KOPT-K1 (cell line): ENCODE results near the gene FBXW8.

Source experiments
- H3K27ac ChIP-seq: fragments of 200-600 bp; sonication (generic); 2 replicates; pipeline ENCODE4 v1.5.1; 2016; ENCODE audit warnings: antibody characterized with exemption, mild to moderate bottlenecking, low read depth, low read length; ENCODE audit not compliant: poor library complexity, severe bottlenecking
- H3K36me3 ChIP-seq: fragments of 200-600 bp; sonication (generic); 2 replicates; pipeline ENCODE4 v1.5.1; 2017; ENCODE audit warnings: antibody characterized with exemption, mild to moderate bottlenecking, low read length, moderate library complexity; ENCODE audit not compliant: insufficient read depth
- H3K9me3 ChIP-seq: fragments of 200-600 bp; sonication (generic); 2 replicates; pipeline ENCODE4 v1.5.1; 2017; ENCODE audit warnings: antibody characterized with exemption, low read length, mild to moderate bottlenecking; ENCODE audit not compliant: insufficient read depth, poor library complexity, severe bottlenecking

Gene FBXW8

GRCh38 chr12:116881325-116881876 is 29.3 kb upstream of the FBXW8 start, which contains the start of gene HRK:
Gene HRK (minus strand): TSS chr12:116881441. CDS start chr12:116881307, 134 bp downstream.
- no peak within 1 kb of the TSS for H3K27ac ChIP-seq

GRCh38 chr12:116881877-116882507 is 28.8 kb upstream of the FBXW8 start:
- H3K36me3 ChIP-seq = no peaks in the 10 kb centered on the region
- H3K9me3 ChIP-seq = no peaks in the 10 kb centered on the region
- no peak overlapping the region for H3K27ac ChIP-seq

More at GRCh38 chr12:116881325-116881876, 29.3 kb upstream of the FBXW8 start, which contains the start of gene HRK:
- Histone ChIP-seq H3K36me3 (no peaks in the 10 kb centered on the region), H3K9me3 (no peaks in the 10 kb centered on the region)

GRCh38 chr12:116882742-116883141 is 28.0 kb upstream of the FBXW8 start:
- no peaks in the 10 kb centered on the region for H3K9me3 ChIP-seq
- no peak overlapping the region for H3K27ac ChIP-seq
- H3K36me3 ChIP-seq = no peaks in the 10 kb centered on the region

GRCh38 chr12:116884871-116885270 is 25.9 kb upstream of the FBXW8 start:
- no peaks in the 10 kb centered on the region for H3K9me3 ChIP-seq

GRCh38 chr12:116885491-116885890 is 25.3 kb upstream of the FBXW8 start:
- H3K27ac ChIP-seq = no peak overlapping the region
- no peaks in the 10 kb centered on the region for H3K36me3 ChIP-seq
- H3K9me3 ChIP-seq = peaks cover 5% of the 10 kb centered on the region

More at GRCh38 chr12:116884871-116885270, 25.9 kb upstream of the FBXW8 start:
- H3K36me3 ChIP-seq = no peaks in the 10 kb centered on the region
- no peak overlapping the region for H3K27ac ChIP-seq

GRCh38 chr12:116887244-116887643 is 23.5 kb upstream of the FBXW8 start:
- H3K27ac ChIP-seq = no peak overlapping the region
- H3K9me3 ChIP-seq = peaks cover 11% of the 10 kb centered on the region
- no peaks in the 10 kb centered on the region for H3K36me3 ChIP-seq

GRCh38 chr12:116887897-116888296 is 22.9 kb upstream of the FBXW8 start:
- H3K36me3 ChIP-seq = no peaks in the 10 kb centered on the region
- peaks cover 11% of the 10 kb centered on the region for H3K9me3 ChIP-seq
- H3K27ac ChIP-seq = no peak overlapping the region

GRCh38 chr12:116890330-116890729 is 20.4 kb upstream of the FBXW8 start:
- H3K9me3 ChIP-seq = peaks cover 11% of the 10 kb centered on the region
- H3K27ac ChIP-seq = no peak overlapping the region
- H3K36me3 ChIP-seq = no peaks in the 10 kb centered on the region

GRCh38 chr12:116891019-116891418 is 19.7 kb upstream of the FBXW8 start:
- Histone ChIP-seq H3K27ac (no peak overlapping the region), H3K36me3 (no peaks in the 10 kb centered on the region), H3K9me3 (peaks cover 11% of the 10 kb centered on the region)

GRCh38 chr12:116892349-116893140 is 18.2 kb upstream of the FBXW8 start:
- Histone ChIP-seq H3K36me3 (no peaks in the 10 kb centered on the region), H3K9me3 (peaks cover 11% of the 10 kb centered on the region), H3K27ac (no peak overlapping the region)

GRCh38 chr12:116894913-116895312 is 15.8 kb upstream of the FBXW8 start:
- H3K27ac ChIP-seq = no peak overlapping the region
- peaks cover 11% of the 10 kb centered on the region for H3K9me3 ChIP-seq
- no peaks in the 10 kb centered on the region for H3K36me3 ChIP-seq

- H3K36me3 ChIP-seq = no peaks in the 10 kb centered on the region
- H3K9me3 ChIP-seq = no peaks in the 10 kb centered on the region
Observed at GRCh38 chr12:116896411-116896924, 14.3 kb upstream of the FBXW8 start.

GRCh38 chr12:116897476-116897875 is 13.3 kb upstream of the FBXW8 start:
- Histone ChIP-seq H3K9me3 (no peaks in the 10 kb centered on the region), H3K36me3 (no peaks in the 10 kb centered on the region), H3K27ac (no peak overlapping the region)

More at GRCh38 chr12:116896411-116896924, 14.3 kb upstream of the FBXW8 start:
- no peak overlapping the region for H3K27ac ChIP-seq

- H3K9me3 ChIP-seq = no peaks in the 10 kb centered on the region
- H3K27ac ChIP-seq = no peak overlapping the region
- no peaks in the 10 kb centered on the region for H3K36me3 ChIP-seq
Observed at GRCh38 chr12:116898669-116899068, 12.1 kb upstream of the FBXW8 start.

- Histone ChIP-seq H3K27ac (no peak overlapping the region), H3K9me3 (no peaks in the 10 kb centered on the region)
Observed at GRCh38 chr12:116901612-116902011, 9.1 kb upstream of the FBXW8 start.

More at GRCh38 chr12:116901612-116902011, 9.1 kb upstream of the FBXW8 start:
- no peaks in the 10 kb centered on the region for H3K36me3 ChIP-seq
